Liver (tissue), 9 donors: ENCODE results near the gene FYB2. TPM values are rescaled to one million over a fixed set of nuclear protein-coding genes. Genes with fewer than 3 reads are reported as not detected.

Source experiments
- DNase-seq: peaks from one replicate; pipeline ENCODE4 v3.0.0-alpha.2; 2017; ENCODE audit warnings: low spot score
- H3K27ac ChIP-seq, 2 donors: one replicate each; pipeline ENCODE4 v1.7.0; 2013; ENCODE audit warnings: inconsistent platforms in 2 of 2, low read length in 2 of 2, control low read depth in 1 of 2, low read depth in 1 of 2, mild to moderate bottlenecking in 1 of 2
- H3K27me3 ChIP-seq, 4 donors: one replicate each; pipeline versions ENCODE4 v1.6.1 to v1.7.0; 2013; ENCODE audit warnings: low read length in 3 of 4, inconsistent platforms in 1 of 4, mild to moderate bottlenecking in 1 of 4, moderate library complexity in 1 of 4; ENCODE audit not compliant: control insufficient read depth in 4 of 4, insufficient read depth in 4 of 4
- H3K36me3 ChIP-seq, 4 donors: one replicate each; pipeline versions ENCODE4 v1.6.1 to v1.7.0; 2013; ENCODE audit warnings: low read length in 3 of 4, mild to moderate bottlenecking in 3 of 4, low read depth in 1 of 4, moderate library complexity in 1 of 4; ENCODE audit not compliant: control insufficient read depth in 4 of 4, insufficient read depth in 3 of 4
- H3K4me1 ChIP-seq, 4 donors: one replicate each; pipeline versions ENCODE4 v1.6.1 to v1.7.0; 2013; ENCODE audit warnings: low read length in 3 of 4, mild to moderate bottlenecking in 3 of 4, moderate library complexity in 1 of 4; ENCODE audit not compliant: control insufficient read depth in 4 of 4, insufficient read depth in 4 of 4
- H3K4me3 ChIP-seq, 3 donors: one replicate each; pipeline versions ENCODE4 v1.6.1 to v1.7.0; 2013; ENCODE audit warnings: low read length in 3 of 3, control low read depth in 1 of 3, low read depth in 1 of 3, mild to moderate bottlenecking in 1 of 3
- H3K9ac ChIP-seq, 2 donors: one replicate each; pipeline ENCODE4 v1.7.0; 2013; ENCODE audit warnings: low read length in 2 of 2, mild to moderate bottlenecking in 2 of 2, moderate library complexity in 2 of 2, control low read depth in 1 of 2, low read depth in 1 of 2
- H3K9me3 ChIP-seq, 4 donors: one replicate each; pipeline versions ENCODE4 v1.6.1 to v1.7.0; 2013; ENCODE audit warnings: low read length in 3 of 4; ENCODE audit not compliant: control insufficient read depth in 4 of 4
- CTCF ChIP-seq: fragments of 150-350 bp; IDR thresholded peaks from 2 replicates; pipeline ENCODE4 v1.5.1; 2017; ENCODE audit warnings: improper control_type of control experiment, low read depth, low read length; ENCODE audit not compliant: missing input control
- FOXA1 ChIP-seq: IDR thresholded peaks from 2 replicates; pipeline ENCODE4 v1.6.1; 2016; ENCODE audit warnings: antibody characterized with exemption
- HNF4A ChIP-seq, 2 donors: conservative IDR thresholded peaks; 2 replicates each; pipeline ENCODE4 v1.6.1; 2016; ENCODE audit warnings: antibody characterized with exemption in 2 of 2, mild to moderate bottlenecking in 2 of 2
- HNF4G ChIP-seq: IDR thresholded peaks from 2 replicates; pipeline ENCODE4 v1.6.1; 2016; ENCODE audit warnings: antibody characterized with exemption
- JUND ChIP-seq, 2 donors: IDR thresholded peaks; 2 replicates each; pipeline ENCODE4 v1.6.1; 2016; ENCODE audit warnings: antibody characterized with exemption in 2 of 2
- MAX ChIP-seq: IDR thresholded peaks from 2 replicates; pipeline ENCODE4 v1.6.1; 2016; ENCODE audit warnings: antibody characterized with exemption
- REST ChIP-seq: IDR thresholded peaks from 2 replicates; pipeline ENCODE4 v1.6.1; 2016; ENCODE audit warnings: antibody characterized with exemption, mild to moderate bottlenecking
- SP1 ChIP-seq: IDR thresholded peaks from 2 replicates; pipeline ENCODE4 v1.6.1; 2018; ENCODE audit warnings: antibody characterized with exemption, mild to moderate bottlenecking
- ZBTB33 ChIP-seq: IDR thresholded peaks from 2 replicates; pipeline ENCODE4 v1.6.1; 2016; ENCODE audit warnings: antibody characterized with exemption
- WGBS: extraction: QIAGEN DNeasy Blood & Tissue Kit; methylation state at CpG from one replicate; pipeline ENCODE4 v1.1.7; 2013; 5-methylcytosine and 5-hydroxymethylcytosine counted together
- polyA plus RNA-seq, 2 donors: library from polyadenylated mRNA; stranded (reverse) in 1 of 2; unstranded in 1 of 2; fragments of 200-250 nt in 1 of 2; fragments of >200 nt in 1 of 2; fragmentation: Nextera tagmentation in 1 of 2; extraction: Ambion mirVana in 1 of 2; gene quantifications; one replicate each; pipeline versions ENCODE4 v1.2.1 to v1.2.3, GENCODE V29; 2013 to 2015
- total RNA-seq, 2 donors: library from RNA; depleted of rRNA; stranded (reverse); fragments of >200 nt; gene quantifications; one replicate each; pipeline ENCODE4 v1.2.3, GENCODE V29; 2014
- donor health status: healthy.
- donor health status: healthy.
- donor health status: healthy.
- donor health status: healthy.
- donor health status: healthy.

FYB2 gene
- total and polyA plus RNA-seq, 4 donors = 3.3 to 31.3 (median 16.2) TPM

- TF ChIP-seq ZBTB33 (no peak), HNF4G (no peak)
Measured at GRCh38 chr1:56838759-56839158, 19.6 kb upstream of the FYB2 start (continued).

DNA sequence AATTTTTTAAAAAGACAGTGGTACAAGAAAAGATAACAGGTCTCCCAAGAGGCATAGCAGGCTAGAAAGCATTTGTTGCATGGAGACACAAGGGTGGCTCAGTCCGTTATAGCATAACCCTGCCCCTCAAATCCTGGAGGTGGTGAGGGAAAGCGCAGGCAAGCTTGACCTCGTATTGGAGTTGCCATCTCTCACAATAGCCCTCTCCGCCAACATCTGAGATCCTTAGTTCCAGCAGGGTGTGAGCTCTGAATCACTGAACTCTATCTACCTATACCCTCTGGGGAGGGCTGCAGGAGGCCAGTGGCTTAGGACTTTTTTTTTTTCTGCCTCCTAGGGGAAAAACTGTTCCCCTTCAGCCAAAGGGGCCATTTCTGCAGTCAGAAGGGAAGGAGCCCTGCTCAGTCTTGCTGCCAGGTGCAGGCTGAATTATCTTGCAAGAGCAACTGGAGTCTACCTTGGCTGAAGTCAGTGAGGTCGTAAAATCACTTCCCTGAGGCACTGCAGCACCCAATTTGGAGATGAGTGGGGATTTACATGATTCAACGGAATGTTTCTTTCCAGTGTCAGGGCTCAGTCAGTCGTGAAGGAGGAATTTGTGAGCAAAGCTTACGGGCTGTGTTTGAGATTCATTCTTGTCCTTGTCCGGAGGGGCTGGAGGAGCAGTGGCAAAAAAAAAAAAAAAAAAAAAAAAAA, 18.2 kb upstream of the FYB2 start:
- DNase-seq = no peak
- Histone ChIP-seq H3K9me3 (peaks cover 0 to 9% (median 3%) of the 10 kb centered on the region in 4 donors), H3K27me3 (no peaks in the 10 kb centered on the region), H3K4me3 (no peak overlapping the region), H3K4me1 (peaks cover 6 to 20% (median 8%) of the 10 kb centered on the region in 4 donors), H3K36me3 (no peaks in the 10 kb centered on the region), H3K27ac (no peak overlapping the region), H3K9ac (no peak overlapping the region)
- TF ChIP-seq FOXA1 (no peak), REST (no peak), HNF4G (no peak), CTCF (no peak), ZBTB33 (no peak), MAX (no peak), JUND (IDR thresholded peaks at IDR 0.05) (no peak), SP1 (no peak), HNF4A (conservative IDR thresholded peaks at IDR 0.05) (no peak)
- 86% methylated on average over 9 of the region's 9 CpGs for WGBS
